GM19467 (cell line): ENCODE data around the gene MIPEP.
"Not testable (repeated sequence)": the region's sequence is repeated elsewhere in the genome, so short reads cannot be mapped to it uniquely, and the experiment has no call there.

Source experiments
- ATAC-seq: cut with Tn5 transposase; IDR thresholded peaks from one replicate; pipeline ENCODE4 v1.9.1; 2021; ENCODE audit warnings: mild to moderate bottlenecking, moderate library complexity; ENCODE audit not compliant: unreplicated experiment

MIPEP gene

GRCh38 chr13:23888658-23889614 is at the start of gene MIPEP:
MIPEP (minus strand) TSS chr13:23889400; CDS start chr13:23889320, 80 bp downstream.
- ATAC-seq, result peak; percentile 94

- ATAC-seq, result no peak
Observed at GRCh38 chr13:23934520-23934919, 45.3 kb upstream of the MIPEP start.

GRCh38 chr13:23928985-23929384 is 39.8 kb upstream of the MIPEP start:
- no peak for ATAC-seq

GRCh38 chr13:23923031-23923430 is 33.8 kb upstream of the MIPEP start:
- no peak for ATAC-seq

GRCh38 chr13:23922005-23922932 is 33.1 kb upstream of the MIPEP start:
- no peak for ATAC-seq

- no peak for ATAC-seq
Observed at GRCh38 chr13:23921451-23921888, 32.3 kb upstream of the MIPEP start.

GRCh38 chr13:23919006-23919405 is 29.8 kb upstream of the MIPEP start:
- ATAC-seq, result no peak

- ATAC-seq, result no peak
Observed at GRCh38 chr13:23918208-23918607, 29.0 kb upstream of the MIPEP start.

- no peak for ATAC-seq
Observed at GRCh38 chr13:23915308-23915707, 26.1 kb upstream of the MIPEP start.

- no peak for ATAC-seq
Observed at GRCh38 chr13:23912469-23912868, 23.3 kb upstream of the MIPEP start.

- no peak for ATAC-seq
Observed at GRCh38 chr13:23909606-23910005, 20.4 kb upstream of the MIPEP start.

- no peak for ATAC-seq
Observed at GRCh38 chr13:23905766-23906165, 16.6 kb upstream of the MIPEP start.

GRCh38 chr13:23903906-23904280 is 14.7 kb upstream of the MIPEP start:
- no peak for ATAC-seq

- no peak for ATAC-seq
Observed at GRCh38 chr13:23902975-23903905, 14.0 kb upstream of the MIPEP start.

GRCh38 chr13:23901365-23901764 is 12.2 kb upstream of the MIPEP start:
- ATAC-seq, result no peak

GRCh38 chr13:23899555-23899954 is 10.4 kb upstream of the MIPEP start:
- ATAC-seq, result no peak

GRCh38 chr13:23898101-23898500 is 8.9 kb upstream of the MIPEP start:
- ATAC-seq, result no peak

- ATAC-seq, result not testable (repeated sequence)
Observed at GRCh38 chr13:23897452-23897919, 8.3 kb upstream of the MIPEP start, which contains the start of gene C1QTNF9B. C1QTNF9B (minus strand) TSS chr13:23897502.

GRCh38 chr13:23894746-23895145 is 5.5 kb upstream of the MIPEP start:
- not testable (repeated sequence) for ATAC-seq

GRCh38 chr13:23893791-23894190 is 4.6 kb upstream of the MIPEP start:
- not testable (repeated sequence) for ATAC-seq
